ENCODE data around the gene AUTS2.
"Not testable (repeated sequence)": the region's sequence is repeated elsewhere in the genome, so short reads cannot be mapped to it uniquely, and the experiment has no call there.

Gene AUTS2

GRCh38 chr7:70352906-70353305 is 754.6 kb downstream of the AUTS2 start:
- DNase-seq (ENCODE audit: low spot score), result no peak

GRCh38 chr7:70353330-70353945 is 755.2 kb downstream of the AUTS2 start:
- DNase-seq (ENCODE audit: low spot score), result no peak

GRCh38 chr7:70353946-70354335 is 755.7 kb downstream of the AUTS2 start:
- no peak for DNase-seq (ENCODE audit: low spot score)

GRCh38 chr7:70354409-70355169 is 756.3 kb downstream of the AUTS2 start:
- DNase-seq (ENCODE audit: low spot score), result no peak

- no peak for DNase-seq (ENCODE audit: low spot score)
Observed at GRCh38 chr7:70355198-70356020, 757.1 kb downstream of the AUTS2 start.

- DNase-seq (ENCODE audit: low spot score), result no peak
Observed at GRCh38 chr7:70356085-70356786, 758.0 kb downstream of the AUTS2 start.

- DNase-seq (ENCODE audit: low spot score), result no peak
Observed at GRCh38 chr7:70356787-70357328, 758.6 kb downstream of the AUTS2 start.

- no peak for DNase-seq (ENCODE audit: low spot score)
Observed at GRCh38 chr7:70360557-70360956, 762.3 kb downstream of the AUTS2 start.

- DNase-seq (ENCODE audit: low spot score), result no peak
Observed at GRCh38 chr7:70361821-70362220, 763.5 kb downstream of the AUTS2 start.

GRCh38 chr7:70364393-70364792 is 766.1 kb downstream of the AUTS2 start:
- not testable (repeated sequence) for DNase-seq (ENCODE audit: low spot score)

- no peak for DNase-seq (ENCODE audit: low spot score)
Observed at GRCh38 chr7:70371652-70372051, 773.4 kb downstream of the AUTS2 start.

GRCh38 chr7:70372768-70373515 is 774.7 kb downstream of the AUTS2 start:
- DNase-seq (ENCODE audit: low spot score), result no peak

GRCh38 chr7:70374772-70375533 is 776.7 kb downstream of the AUTS2 start:
- DNase-seq (ENCODE audit: low spot score), result no peak

GRCh38 chr7:70376561-70377031 is 778.3 kb downstream of the AUTS2 start:
- no peak for DNase-seq (ENCODE audit: low spot score)

- DNase-seq (ENCODE audit: low spot score), result no peak
Observed at GRCh38 chr7:70377957-70378356, 779.7 kb downstream of the AUTS2 start.

- no peak for DNase-seq (ENCODE audit: low spot score)
Observed at GRCh38 chr7:70379210-70379609, 780.9 kb downstream of the AUTS2 start.

- no peak for DNase-seq (ENCODE audit: low spot score)
Observed at GRCh38 chr7:70380421-70381015, 782.2 kb downstream of the AUTS2 start.

GRCh38 chr7:70383066-70383782 is 784.9 kb downstream of the AUTS2 start:
- DNase-seq (ENCODE audit: low spot score), result no peak

GRCh38 chr7:70384024-70384423 is 785.7 kb downstream of the AUTS2 start:
- DNase-seq (ENCODE audit: low spot score), result no peak

Measured in germinal center (tissue), 1 donor.